Measurements from ENCODE around the gene ABTB2.

DNA sequence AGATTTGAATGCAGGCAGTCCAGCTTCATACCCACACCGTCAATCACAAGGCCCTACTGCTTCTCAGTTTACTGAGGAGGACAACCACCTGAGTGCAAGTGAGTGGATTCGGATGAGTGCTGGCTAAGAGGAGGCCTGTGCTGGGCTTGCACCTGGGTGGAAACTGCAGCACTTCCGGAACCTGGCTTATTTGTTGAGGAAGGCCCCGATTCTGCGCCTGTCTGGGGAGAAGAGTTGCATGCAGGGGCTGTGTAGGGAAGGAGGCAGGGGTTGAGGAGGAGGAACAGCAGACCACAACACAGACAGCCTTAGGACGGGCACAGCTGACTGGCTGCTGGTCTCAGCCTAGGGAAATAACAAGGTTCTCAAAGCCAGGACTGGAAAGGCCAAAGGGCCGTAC is 20.8 kb downstream of the ABTB2 start:
- TF ChIP-seq, protein P1, sequence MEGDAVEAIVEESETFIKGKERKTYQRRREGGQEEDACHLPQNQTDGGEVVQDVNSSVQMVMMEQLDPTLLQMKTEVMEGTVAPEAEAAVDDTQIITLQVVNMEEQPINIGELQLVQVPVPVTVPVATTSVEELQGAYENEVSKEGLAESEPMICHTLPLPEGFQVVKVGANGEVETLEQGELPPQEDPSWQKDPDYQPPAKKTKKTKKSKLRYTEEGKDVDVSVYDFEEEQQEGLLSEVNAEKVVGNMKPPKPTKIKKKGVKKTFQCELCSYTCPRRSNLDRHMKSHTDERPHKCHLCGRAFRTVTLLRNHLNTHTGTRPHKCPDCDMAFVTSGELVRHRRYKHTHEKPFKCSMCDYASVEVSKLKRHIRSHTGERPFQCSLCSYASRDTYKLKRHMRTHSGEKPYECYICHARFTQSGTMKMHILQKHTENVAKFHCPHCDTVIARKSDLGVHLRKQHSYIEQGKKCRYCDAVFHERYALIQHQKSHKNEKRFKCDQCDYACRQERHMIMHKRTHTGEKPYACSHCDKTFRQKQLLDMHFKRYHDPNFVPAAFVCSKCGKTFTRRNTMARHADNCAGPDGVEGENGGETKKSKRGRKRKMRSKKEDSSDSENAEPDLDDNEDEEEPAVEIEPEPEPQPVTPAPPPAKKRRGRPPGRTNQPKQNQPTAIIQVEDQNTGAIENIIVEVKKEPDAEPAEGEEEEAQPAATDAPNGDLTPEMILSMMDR (IDR thresholded peaks at IDR 0.05) = no peak
- no peak for TF ChIP-seq POLR2A (IDR thresholded peaks at IDR 0.05)

Data from right lobe of liver (tissue), 4 donors.